AG04450 (cell line): Measurements from ENCODE around the gene NOL4L. TPM values are rescaled to one million over a fixed set of nuclear protein-coding genes. Genes with fewer than 3 reads are reported as not detected.

ENCODE experiments used
- CTCF ChIA-PET: fragments of 300-600, 350-600 bp; formaldehyde crosslinking; extraction: SDS; loops from one replicate; lab custom pipeline; 2022; ENCODE audit warnings: antibody characterized with exemption, inconsistent platforms; lab: Charles Lee
- POLR2A ChIA-PET: fragments of 350-600 bp; formaldehyde crosslinking; extraction: SDS; loops from one replicate; lab custom pipeline; 2021; ENCODE audit warnings: antibody characterized with exemption, inconsistent platforms; lab: Yijun Ruan, JAX
- DNase-seq: peaks from one replicate; pipeline ENCODE4 v3.0.0-alpha.2; 2011; ENCODE audit warnings: low read depth, low spot score
- H3K27ac ChIP-seq: one replicate; pipeline ENCODE4 v1.5.1; 2012; ENCODE audit warnings: low read depth, low read length, control low read depth
- H3K27me3 ChIP-seq: one replicate; pipeline ENCODE4 v1.6.0; 2012; ENCODE audit warnings: low read length; ENCODE audit not compliant: control insufficient read depth, insufficient read depth
- H3K4me3 ChIP-seq: 2 replicates; pipeline ENCODE4 v1.5.1; 2011; ENCODE audit warnings: mild to moderate bottlenecking, low read depth, low read length, control low read depth
- H3K9me3 ChIP-seq: 2 replicates; pipeline ENCODE4 v1.5.1; 2012; ENCODE audit warnings: low read length; ENCODE audit not compliant: control insufficient read depth, insufficient read depth
- CTCF ChIP-seq: IDR thresholded peaks from 2 replicates; pipeline ENCODE4 v1.5.1; 2011; ENCODE audit warnings: low read depth, low read length, control low read depth, inconsistent platforms
- polyA plus RNA-seq: library from polyadenylated mRNA; depleted of rRNA; stranded (reverse); fragments of >200 nt; gene quantifications from 2 replicates; pipeline ENCODE4 v1.2.3, GENCODE V29; 2011

Gene NOL4L
- polyA plus RNA-seq, 1 experiment, result 6.7 TPM

- DNase-seq, result no peak
- ChIA-PET CTCF (interaction anchor here (1.2 to 2.3 kb wide), 2 partner anchors 123 to 249 kb away, joined by 4 to 13 read pairs; no protein-coding TSS in a partner anchor), POLR2A (interaction anchor here (0.5 kb wide), 1 partner anchor 166 kb away, joined by 4 read pairs; no protein-coding TSS in a partner anchor)
- Histone ChIP-seq H3K4me3 (no peak overlapping the region), H3K9me3 (no peaks in the 10 kb centered on the region; the same call in 1 of the 2 replicates), H3K27ac (no peak overlapping the region), H3K27me3 (peaks cover 21% of the 10 kb centered on the region)
- TF ChIP-seq CTCF, result no peak
Observed at GRCh38 chr20:32528905-32529670, 56.0 kb downstream of the NOL4L start.

- no peaks in the 10 kb centered on the region; the same call in 1 of the 2 replicates for H3K9me3 ChIP-seq
- no peak overlapping the region for H3K4me3 ChIP-seq
- peaks cover 21% of the 10 kb centered on the region for H3K27me3 ChIP-seq
- no peak overlapping the region for H3K27ac ChIP-seq
- CTCF ChIA-PET, result interaction anchor here (1.2 to 2.3 kb wide), 2 partner anchors 124 to 250 kb away, joined by 4 to 13 read pairs; no protein-coding TSS in a partner anchor
- no peak for DNase-seq
- TF ChIP-seq CTCF, result no peak
- POLR2A ChIA-PET, result no interaction called here
Observed at GRCh38 chr20:32528171-32528891, 56.8 kb downstream of the NOL4L start.

GRCh38 chr20:32527447-32528055 is 57.6 kb downstream of the NOL4L start:
- no peak for TF ChIP-seq CTCF
- Histone ChIP-seq H3K9me3 (no peaks in the 10 kb centered on the region; the same call in 1 of the 2 replicates), H3K27ac (no peak overlapping the region), H3K4me3 (no peak overlapping the region), H3K27me3 (peaks cover 20% of the 10 kb centered on the region)
- POLR2A ChIA-PET, result no interaction called here
- CTCF ChIA-PET, result interaction anchor here (1.2 to 2.3 kb wide), 2 partner anchors 125 to 251 kb away, joined by 4 to 13 read pairs; no protein-coding TSS in a partner anchor
- no peak for DNase-seq

- peaks cover 15% of the 10 kb centered on the region for H3K27me3 ChIP-seq
- H3K4me3 ChIP-seq, result no peak overlapping the region
- ChIA-PET POLR2A (no interaction called here), CTCF (interaction anchor here (2.3 kb wide), 1 partner anchor 125 kb away, joined by 13 read pairs; no protein-coding TSS in a partner anchor)
- no peak overlapping the region for H3K27ac ChIP-seq
- TF ChIP-seq CTCF, result no peak
- DNase-seq, result no peak
- H3K9me3 ChIP-seq, result no peaks in the 10 kb centered on the region; the same call in 1 of the 2 replicates
Observed at GRCh38 chr20:32527052-32527446, 58.1 kb downstream of the NOL4L start.
